GM23338 (cell line): ENCODE data around the gene TCF7L1. TPM values are rescaled to one million over a fixed set of nuclear protein-coding genes. Genes with fewer than 3 reads are reported as not detected.
A peak's percentile ranks its signal among the peaks of the same experiment; 100 is the strongest.

ENCODE experiments used
- ATAC-seq: fragments of 200-7000 bp; cut with Tn5 transposase; 3 replicates; pipeline ENCODE4 v1.9.1; 2020
- DNase-seq: peaks from one replicate; pipeline ENCODE4 v3.0.0-alpha.2; 2015; ENCODE audit warnings: low spot score
- H2AFZ ChIP-seq: fragments of 200-600 bp; sonication (generic); 2 replicates; pipeline ENCODE4 v1.8.0; 2016; ENCODE audit warnings: antibody characterized with exemption, mild to moderate bottlenecking, moderate library complexity
- H3F3A ChIP-seq: fragments of 200-600 bp; sonication (generic); replicated peaks from 2 replicates; pipeline ENCODE4 v1.8.0; 2017; ENCODE audit warnings: antibody characterized with exemption, mixed run types, low read depth
- H3K27ac ChIP-seq: fragments of 200-600 bp; sonication (generic); 2 replicates; pipeline ENCODE4 v1.6.1; 2016; ENCODE audit warnings: low read depth
- H3K27me3 ChIP-seq: fragments of 200-600 bp; sonication (generic); 2 replicates; pipeline ENCODE4 v1.8.0; 2016; ENCODE audit warnings: mild to moderate bottlenecking, mixed run types, moderate library complexity; ENCODE audit not compliant: insufficient read depth
- H3K36me3 ChIP-seq: fragments of 200-600 bp; sonication (generic); 2 replicates; pipeline ENCODE4 v1.8.0; 2016; ENCODE audit warnings: mild to moderate bottlenecking; ENCODE audit not compliant: insufficient read depth
- H3K4me1 ChIP-seq: fragments of 200-600 bp; sonication (generic); 2 replicates; pipeline ENCODE4 v1.8.0; 2016; ENCODE audit warnings: mild to moderate bottlenecking, moderate library complexity; ENCODE audit not compliant: insufficient read depth
- H3K4me2 ChIP-seq: fragments of 200-600 bp; sonication (generic); 2 replicates; pipeline ENCODE4 v1.7.1; 2017; ENCODE audit warnings: mixed run types
- H3K4me3 ChIP-seq: fragments of 200-600 bp; sonication (generic); 2 replicates; pipeline ENCODE4 v1.6.1; 2016; ENCODE audit warnings: mixed run types
- H3K79me2 ChIP-seq: fragments of 200-600 bp; sonication (generic); replicated peaks from 2 replicates; pipeline ENCODE4 v1.8.0; 2017; ENCODE audit warnings: mild to moderate bottlenecking; ENCODE audit not compliant: insufficient read depth
- H3K9me2 ChIP-seq: fragments of 200-600 bp; sonication (generic); 2 replicates; pipeline ENCODE4 v1.8.0; 2017; ENCODE audit not compliant: insufficient read depth
- H4K20me1 ChIP-seq: fragments of 200-600 bp; sonication (generic); replicated peaks from 2 replicates; pipeline ENCODE4 v1.8.0; 2017; ENCODE audit warnings: mild to moderate bottlenecking; ENCODE audit not compliant: insufficient read depth
- H3K27ac Mint-ChIP-seq: 2 replicates; pipeline ENCODE4 v1.8.0; 2020; ENCODE audit warnings: inconsistent platforms, mild to moderate bottlenecking, moderate library complexity, mixed read lengths
- H3K27me3 Mint-ChIP-seq: 3 replicates; pipeline ENCODE4 v1.8.0; 2022; ENCODE audit warnings: low read depth, mild to moderate bottlenecking, moderate library complexity, mixed read lengths, inconsistent platforms; ENCODE audit not compliant: insufficient read depth, poor library complexity
- H3K36me3 Mint-ChIP-seq: 3 replicates; pipeline ENCODE4 v1.8.0; 2021; ENCODE audit warnings: low read depth, mild to moderate bottlenecking, inconsistent platforms, moderate library complexity, mixed read lengths
- H3K4me1 Mint-ChIP-seq: 3 replicates; pipeline ENCODE4 v1.8.0; 2020; ENCODE audit warnings: mild to moderate bottlenecking, inconsistent platforms, mixed read lengths
- H3K4me3 Mint-ChIP-seq: 3 replicates; pipeline ENCODE4 v1.8.0; 2021; ENCODE audit warnings: moderate library complexity, mild to moderate bottlenecking, inconsistent platforms, mixed read lengths
- H3K9me3 Mint-ChIP-seq: 3 replicates; pipeline ENCODE4 v1.8.0; 2020; ENCODE audit warnings: moderate library complexity, mild to moderate bottlenecking, inconsistent platforms, mixed read lengths
- CREB1 ChIP-seq: fragments of 250-450 bp; sonication (Bioruptor Pico); IDR thresholded peaks from 2 replicates; pipeline ENCODE4 v1.5.0; 2020; ENCODE audit warnings: low read depth, mild to moderate bottlenecking, moderate library complexity
- EZH2phosphoT487 ChIP-seq: fragments of 200-600 bp; sonication (generic); IDR thresholded peaks from one replicate; pipeline ENCODE4 v1.8.1; 2018; ENCODE audit warnings: antibody characterized with exemption; ENCODE audit not compliant: unreplicated experiment
- JUNB ChIP-seq: IDR thresholded peaks from one replicate; pipeline ENCODE4 v1.6.1; 2016; ENCODE audit warnings: antibody characterized with exemption; ENCODE audit not compliant: unreplicated experiment
- NANOG ChIP-seq: IDR thresholded peaks from 2 replicates; pipeline ENCODE4 v1.6.1; 2016; ENCODE audit warnings: antibody characterized with exemption, borderline replicate concordance
- POLR2AphosphoS5 ChIP-seq: IDR thresholded peaks from 2 replicates; pipeline ENCODE4 v1.6.1; 2016; ENCODE audit warnings: antibody characterized with exemption, low read depth
- STAT1 ChIP-seq: IDR thresholded peaks from one replicate; pipeline ENCODE4 v1.6.1; 2016; ENCODE audit warnings: antibody characterized with exemption; ENCODE audit not compliant: unreplicated experiment
- ZNF114 ChIP-seq: fragments of 250-450 bp; sonication (Bioruptor Pico); IDR thresholded peaks from 2 replicates; pipeline ENCODE4 v1.5.0; 2020; ENCODE audit warnings: mild to moderate bottlenecking, moderate library complexity
- ZNF331 ChIP-seq: fragments of 250-450 bp; sonication (Bioruptor Pico); IDR thresholded peaks from 2 replicates; pipeline ENCODE4 v1.5.0; 2020; ENCODE audit warnings: low read depth, mild to moderate bottlenecking, moderate library complexity
- polyA plus RNA-seq: library from polyadenylated mRNA; unstranded; fragments of >200 nt; fragmentation: Nextera tagmentation; extraction: Ambion mirVana; gene quantifications from 2 replicates; pipeline ENCODE4 v1.2.1, GENCODE V29; 2016
- total RNA-seq: library from RNA; depleted of rRNA; stranded (reverse); fragments of >200 nt; shearing (Covaris generic); gene quantifications from 2 replicates; pipeline ENCODE4 v1.2.3, GENCODE V29; 2014
- TF ChIP-seq, protein P1 (sequence below): IDR thresholded peaks from 2 replicates; pipeline ENCODE4 v1.6.1; 2016; ENCODE audit warnings: antibody characterized with exemption
- TF ChIP-seq, protein P2 (sequence below), 2 experiments: fragments of 200-600 bp in 1 of 2; sonication (generic) in 1 of 2; conservative IDR thresholded peaks; 2 replicates each; pipeline versions ENCODE4 v1.5.1 to v1.6.1; 2016 to 2017; ENCODE audit warnings: antibody characterized with exemption in 2 of 2, low read depth in 2 of 2, mild to moderate bottlenecking in 2 of 2, moderate library complexity in 1 of 2
- TF ChIP-seq, protein P3 (sequence below): IDR thresholded peaks from one replicate; pipeline ENCODE4 v1.6.1; 2018; ENCODE audit warnings: antibody characterized with exemption; ENCODE audit not compliant: unreplicated experiment
- TF ChIP-seq, protein P4 (sequence below): fragments of 250-450 bp; sonication (Bioruptor Pico); IDR thresholded peaks from 2 replicates; pipeline ENCODE4 v1.5.0; 2020; ENCODE audit warnings: mild to moderate bottlenecking, moderate library complexity

TCF7L1 gene
- total and polyA plus RNA-seq, 2 experiments from 2014 or later = 47.3 to 101 TPM

DNA sequence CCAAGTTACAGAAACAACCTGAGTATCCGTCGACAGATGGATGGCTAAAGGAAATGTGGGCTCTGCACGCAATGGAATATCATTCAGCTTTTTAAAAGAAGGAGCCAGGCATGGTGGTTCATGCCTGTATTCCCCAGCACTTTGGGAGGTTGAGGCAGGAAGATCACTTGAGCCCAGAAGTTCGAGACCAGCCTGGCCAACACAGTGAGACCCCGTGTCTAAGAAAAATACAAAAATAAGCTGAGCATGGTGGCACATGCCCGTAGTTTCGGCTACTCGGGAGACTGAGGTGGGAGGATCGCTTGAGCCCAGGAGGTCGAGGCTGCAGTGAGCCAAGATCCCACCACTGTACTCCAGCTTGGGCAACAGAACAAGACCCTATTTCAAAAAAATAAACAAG lies 34.3 kb downstream of the TCF7L1 start (continued):
- TF ChIP-seq EZH2phosphoT487 (no peak), CREB1 (CRISPR knock-in tag) (no peak)
- TF ChIP-seq, protein P1, sequence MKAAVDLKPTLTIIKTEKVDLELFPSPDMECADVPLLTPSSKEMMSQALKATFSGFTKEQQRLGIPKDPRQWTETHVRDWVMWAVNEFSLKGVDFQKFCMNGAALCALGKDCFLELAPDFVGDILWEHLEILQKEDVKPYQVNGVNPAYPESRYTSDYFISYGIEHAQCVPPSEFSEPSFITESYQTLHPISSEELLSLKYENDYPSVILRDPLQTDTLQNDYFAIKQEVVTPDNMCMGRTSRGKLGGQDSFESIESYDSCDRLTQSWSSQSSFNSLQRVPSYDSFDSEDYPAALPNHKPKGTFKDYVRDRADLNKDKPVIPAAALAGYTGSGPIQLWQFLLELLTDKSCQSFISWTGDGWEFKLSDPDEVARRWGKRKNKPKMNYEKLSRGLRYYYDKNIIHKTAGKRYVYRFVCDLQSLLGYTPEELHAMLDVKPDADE = no peak

DNA sequence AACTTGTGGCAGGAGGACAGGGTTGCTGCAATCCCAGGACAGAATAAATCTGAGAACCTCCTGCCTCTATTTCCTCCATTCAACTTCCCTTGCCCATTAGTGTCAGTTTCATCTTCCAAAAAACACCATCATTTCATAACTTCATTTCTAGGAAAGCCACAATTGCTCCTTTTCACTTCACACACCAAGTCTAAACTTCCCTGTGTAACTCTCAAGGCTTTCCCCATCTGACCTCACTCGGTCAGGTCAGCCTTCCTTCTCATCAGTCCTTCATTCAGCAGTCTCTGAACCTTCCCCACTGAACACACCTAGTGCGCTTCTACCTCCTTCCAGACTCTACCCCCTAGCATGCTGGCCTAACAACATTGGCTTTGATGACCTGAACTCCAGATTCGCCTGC lies 35.8 kb downstream of the TCF7L1 start:
- DNase-seq (no peak), ATAC-seq (no peak)
- Histone ChIP-seq H3K79me2 (peaks cover 100% of the 10 kb centered on the region), H3K27me3 (no peaks in the 10 kb centered on the region), H3F3A (no peaks in the 10 kb centered on the region; the same call in 1 of the 2 replicates), H3K4me3 (no peak overlapping the region), H3K9me2 (0 out of 2 replicates have a peak, but pooled peaks cover 7% of the 10 kb centered on the region), H4K20me1 (peaks cover 90% of the 10 kb centered on the region), H3K36me3 (no peaks in the 10 kb centered on the region), H2AFZ (no peak overlapping the region), H3K4me1 (peaks cover 51% of the 10 kb centered on the region), H3K4me2 (no peak overlapping the region), H3K27ac (peak overlapping the region; percentile 42; the same call in 1 of the 2 replicates)
- Mint-ChIP-seq H3K27ac (no peak overlapping the region; the same call in 1 of the 2 replicates), H3K4me3 (no peak overlapping the region), H3K4me1 (peaks cover 77% of the 10 kb centered on the region), H3K27me3 (peaks cover 18% of the 10 kb centered on the region), H3K36me3 (peaks cover 25% of the 10 kb centered on the region; the same call in 2 of the 3 replicates), H3K9me3 (no peaks in the 10 kb centered on the region; the same call in 2 of the 3 replicates)
- TF ChIP-seq, protein P2, sequence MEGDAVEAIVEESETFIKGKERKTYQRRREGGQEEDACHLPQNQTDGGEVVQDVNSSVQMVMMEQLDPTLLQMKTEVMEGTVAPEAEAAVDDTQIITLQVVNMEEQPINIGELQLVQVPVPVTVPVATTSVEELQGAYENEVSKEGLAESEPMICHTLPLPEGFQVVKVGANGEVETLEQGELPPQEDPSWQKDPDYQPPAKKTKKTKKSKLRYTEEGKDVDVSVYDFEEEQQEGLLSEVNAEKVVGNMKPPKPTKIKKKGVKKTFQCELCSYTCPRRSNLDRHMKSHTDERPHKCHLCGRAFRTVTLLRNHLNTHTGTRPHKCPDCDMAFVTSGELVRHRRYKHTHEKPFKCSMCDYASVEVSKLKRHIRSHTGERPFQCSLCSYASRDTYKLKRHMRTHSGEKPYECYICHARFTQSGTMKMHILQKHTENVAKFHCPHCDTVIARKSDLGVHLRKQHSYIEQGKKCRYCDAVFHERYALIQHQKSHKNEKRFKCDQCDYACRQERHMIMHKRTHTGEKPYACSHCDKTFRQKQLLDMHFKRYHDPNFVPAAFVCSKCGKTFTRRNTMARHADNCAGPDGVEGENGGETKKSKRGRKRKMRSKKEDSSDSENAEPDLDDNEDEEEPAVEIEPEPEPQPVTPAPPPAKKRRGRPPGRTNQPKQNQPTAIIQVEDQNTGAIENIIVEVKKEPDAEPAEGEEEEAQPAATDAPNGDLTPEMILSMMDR (conservative IDR thresholded peaks at IDR 0.05; ENCODE audit: low read depth in 2 of 2) = no peak
- TF ChIP-seq, protein P1 = no peak
- TF ChIP-seq ZNF331 (CRISPR knock-in tag) (no peak), STAT1 (no peak), NANOG (no peak), JUNB (no peak), POLR2AphosphoS5 (no peak), EZH2phosphoT487 (no peak), ZNF114 (CRISPR knock-in tag) (no peak)
- TF ChIP-seq, protein P3, sequence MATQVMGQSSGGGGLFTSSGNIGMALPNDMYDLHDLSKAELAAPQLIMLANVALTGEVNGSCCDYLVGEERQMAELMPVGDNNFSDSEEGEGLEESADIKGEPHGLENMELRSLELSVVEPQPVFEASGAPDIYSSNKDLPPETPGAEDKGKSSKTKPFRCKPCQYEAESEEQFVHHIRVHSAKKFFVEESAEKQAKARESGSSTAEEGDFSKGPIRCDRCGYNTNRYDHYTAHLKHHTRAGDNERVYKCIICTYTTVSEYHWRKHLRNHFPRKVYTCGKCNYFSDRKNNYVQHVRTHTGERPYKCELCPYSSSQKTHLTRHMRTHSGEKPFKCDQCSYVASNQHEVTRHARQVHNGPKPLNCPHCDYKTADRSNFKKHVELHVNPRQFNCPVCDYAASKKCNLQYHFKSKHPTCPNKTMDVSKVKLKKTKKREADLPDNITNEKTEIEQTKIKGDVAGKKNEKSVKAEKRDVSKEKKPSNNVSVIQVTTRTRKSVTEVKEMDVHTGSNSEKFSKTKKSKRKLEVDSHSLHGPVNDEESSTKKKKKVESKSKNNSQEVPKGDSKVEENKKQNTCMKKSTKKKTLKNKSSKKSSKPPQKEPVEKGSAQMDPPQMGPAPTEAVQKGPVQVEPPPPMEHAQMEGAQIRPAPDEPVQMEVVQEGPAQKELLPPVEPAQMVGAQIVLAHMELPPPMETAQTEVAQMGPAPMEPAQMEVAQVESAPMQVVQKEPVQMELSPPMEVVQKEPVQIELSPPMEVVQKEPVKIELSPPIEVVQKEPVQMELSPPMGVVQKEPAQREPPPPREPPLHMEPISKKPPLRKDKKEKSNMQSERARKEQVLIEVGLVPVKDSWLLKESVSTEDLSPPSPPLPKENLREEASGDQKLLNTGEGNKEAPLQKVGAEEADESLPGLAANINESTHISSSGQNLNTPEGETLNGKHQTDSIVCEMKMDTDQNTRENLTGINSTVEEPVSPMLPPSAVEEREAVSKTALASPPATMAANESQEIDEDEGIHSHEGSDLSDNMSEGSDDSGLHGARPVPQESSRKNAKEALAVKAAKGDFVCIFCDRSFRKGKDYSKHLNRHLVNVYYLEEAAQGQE = no peak
- TF ChIP-seq, protein P4, sequence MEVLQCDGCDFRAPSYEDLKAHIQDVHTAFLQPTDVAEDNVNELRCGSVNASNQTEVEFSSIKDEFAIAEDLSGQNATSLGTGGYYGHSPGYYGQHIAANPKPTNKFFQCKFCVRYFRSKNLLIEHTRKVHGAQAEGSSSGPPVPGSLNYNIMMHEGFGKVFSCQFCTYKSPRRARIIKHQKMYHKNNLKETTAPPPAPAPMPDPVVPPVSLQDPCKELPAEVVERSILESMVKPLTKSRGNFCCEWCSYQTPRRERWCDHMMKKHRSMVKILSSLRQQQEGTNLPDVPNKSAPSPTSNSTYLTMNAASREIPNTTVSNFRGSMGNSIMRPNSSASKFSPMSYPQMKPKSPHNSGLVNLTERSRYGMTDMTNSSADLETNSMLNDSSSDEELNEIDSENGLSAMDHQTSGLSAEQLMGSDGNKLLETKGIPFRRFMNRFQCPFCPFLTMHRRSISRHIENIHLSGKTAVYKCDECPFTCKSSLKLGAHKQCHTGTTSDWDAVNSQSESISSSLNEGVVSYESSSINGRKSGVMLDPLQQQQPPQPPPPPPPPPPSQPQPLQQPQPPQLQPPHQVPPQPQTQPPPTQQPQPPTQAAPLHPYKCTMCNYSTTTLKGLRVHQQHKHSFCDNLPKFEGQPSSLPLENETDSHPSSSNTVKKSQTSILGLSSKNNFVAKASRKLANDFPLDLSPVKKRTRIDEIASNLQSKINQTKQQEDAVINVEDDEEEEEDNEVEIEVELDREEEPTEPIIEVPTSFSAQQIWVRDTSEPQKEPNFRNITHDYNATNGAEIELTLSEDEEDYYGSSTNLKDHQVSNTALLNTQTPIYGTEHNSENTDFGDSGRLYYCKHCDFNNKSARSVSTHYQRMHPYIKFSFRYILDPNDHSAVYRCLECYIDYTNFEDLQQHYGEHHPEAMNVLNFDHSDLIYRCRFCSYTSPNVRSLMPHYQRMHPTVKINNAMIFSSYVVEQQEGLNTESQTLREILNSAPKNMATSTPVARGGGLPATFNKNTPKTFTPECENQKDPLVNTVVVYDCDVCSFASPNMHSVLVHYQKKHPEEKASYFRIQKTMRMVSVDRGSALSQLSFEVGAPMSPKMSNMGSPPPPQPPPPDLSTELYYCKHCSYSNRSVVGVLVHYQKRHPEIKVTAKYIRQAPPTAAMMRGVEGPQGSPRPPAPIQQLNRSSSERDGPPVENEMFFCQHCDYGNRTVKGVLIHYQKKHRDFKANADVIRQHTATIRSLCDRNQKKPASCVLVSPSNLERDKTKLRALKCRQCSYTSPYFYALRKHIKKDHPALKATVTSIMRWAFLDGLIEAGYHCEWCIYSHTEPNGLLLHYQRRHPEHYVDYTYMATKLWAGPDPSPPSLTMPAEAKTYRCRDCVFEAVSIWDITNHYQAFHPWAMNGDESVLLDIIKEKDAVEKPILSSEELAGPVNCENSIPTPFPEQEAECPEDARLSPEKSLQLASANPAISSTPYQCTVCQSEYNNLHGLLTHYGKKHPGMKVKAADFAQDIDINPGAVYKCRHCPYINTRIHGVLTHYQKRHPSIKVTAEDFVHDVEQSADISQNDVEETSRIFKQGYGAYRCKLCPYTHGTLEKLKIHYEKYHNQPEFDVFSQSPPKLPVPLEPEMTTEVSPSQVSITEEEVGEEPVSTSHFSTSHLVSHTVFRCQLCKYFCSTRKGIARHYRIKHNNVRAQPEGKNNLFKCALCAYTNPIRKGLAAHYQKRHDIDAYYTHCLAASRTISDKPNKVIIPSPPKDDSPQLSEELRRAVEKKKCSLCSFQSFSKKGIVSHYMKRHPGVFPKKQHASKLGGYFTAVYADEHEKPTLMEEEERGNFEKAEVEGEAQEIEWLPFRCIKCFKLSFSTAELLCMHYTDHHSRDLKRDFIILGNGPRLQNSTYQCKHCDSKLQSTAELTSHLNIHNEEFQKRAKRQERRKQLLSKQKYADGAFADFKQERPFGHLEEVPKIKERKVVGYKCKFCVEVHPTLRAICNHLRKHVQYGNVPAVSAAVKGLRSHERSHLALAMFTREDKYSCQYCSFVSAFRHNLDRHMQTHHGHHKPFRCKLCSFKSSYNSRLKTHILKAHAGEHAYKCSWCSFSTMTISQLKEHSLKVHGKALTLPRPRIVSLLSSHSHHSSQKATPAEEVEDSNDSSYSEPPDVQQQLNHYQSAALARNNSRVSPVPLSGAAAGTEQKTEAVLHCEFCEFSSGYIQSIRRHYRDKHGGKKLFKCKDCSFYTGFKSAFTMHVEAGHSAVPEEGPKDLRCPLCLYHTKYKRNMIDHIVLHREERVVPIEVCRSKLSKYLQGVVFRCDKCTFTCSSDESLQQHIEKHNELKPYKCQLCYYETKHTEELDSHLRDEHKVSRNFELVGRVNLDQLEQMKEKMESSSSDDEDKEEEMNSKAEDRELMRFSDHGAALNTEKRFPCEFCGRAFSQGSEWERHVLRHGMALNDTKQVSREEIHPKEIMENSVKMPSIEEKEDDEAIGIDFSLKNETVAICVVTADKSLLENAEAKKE = no peak
